HepG2 (cell line): ENCODE measurements around the gene HOXA7. TPM values are rescaled to one million over a fixed set of nuclear protein-coding genes. Genes with fewer than 3 reads are reported as not detected.

Experiments used
- ATAC-seq: fragments of 200-7000 bp; cut with Tn5 transposase; 3 replicates; pipeline ENCODE4 v1.9.1; 2020; ENCODE audit warnings: mild to moderate bottlenecking, moderate library complexity
- BruUV-seq: library from RNA; stranded (reverse); fragments of 400-500 nt; replicated peaks from 2 replicates; lab custom pipeline; 2021; lab: Mats Ljungman, UMichigan
- CTCF ChIA-PET: fragments of 300-600 bp; formaldehyde crosslinking; extraction: SDS; loops from one replicate; lab custom pipeline; 2021; ENCODE audit warnings: low total read pairs, inconsistent platforms, low intra/inter-chr PET ratio; lab: Yijun Ruan, JAX
- POLR2A ChIA-PET: fragments of 350-600 bp; sonication (Branson Sonifier 250); formaldehyde crosslinking; loops from one replicate; lab custom pipeline; 2020; ENCODE audit warnings: antibody characterized with exemption, inconsistent platforms; lab: Yijun Ruan, JAX
- DNase-seq: peaks from one replicate; pipeline ENCODE4 v3.0.0-alpha.2; 2015; ENCODE audit warnings: low spot score
- FAIRE-seq: peaks from 3 replicates; lab custom pipeline; 2011; peaks lifted over from hg19 to GRCh38; lab: Jason Lieb, UNC
- H2AFZ ChIP-seq: one replicate; pipeline ENCODE4 v1.6.1; 2011; ENCODE audit warnings: low read length, inconsistent platforms
- H3K27ac ChIP-seq: fragments of 300-600 bp; 3 replicates; pipeline ENCODE4 v1.8.0; 2011; ENCODE audit warnings: mixed run types, mild to moderate bottlenecking, mixed read lengths, low read length, inconsistent platforms; ENCODE audit not compliant: insufficient read depth; ENCODE audit errors: extremely low read length
- H3K27me3 ChIP-seq, 2 experiments: fragments of 200-600 bp in 1 of 2; 2 replicates in 1 of 2; 3 replicates in 1 of 2; pipeline versions ENCODE4 v1.6.0 to v1.8.0; 2011; ENCODE audit warnings: low read length in 2 of 2, mild to moderate bottlenecking in 2 of 2, moderate library complexity in 2 of 2, inconsistent platforms in 1 of 2; ENCODE audit not compliant: insufficient read depth in 2 of 2, control insufficient read depth in 1 of 2
- H3K36me3 ChIP-seq, 2 experiments: fragments of 200-600 bp in 1 of 2; replicated peaks in 1 of 2; 2 replicates in 1 of 2; 3 replicates in 1 of 2; pipeline versions ENCODE4 v1.5.1 to v1.8.0; 2011; ENCODE audit warnings: low read length in 2 of 2, inconsistent platforms in 1 of 2; ENCODE audit not compliant: insufficient read depth in 2 of 2, control insufficient read depth in 1 of 2
- H3K4me1 ChIP-seq: 2 replicates; pipeline ENCODE4 v1.5.1; 2012; ENCODE audit warnings: low read length, inconsistent platforms; ENCODE audit not compliant: insufficient read depth
- H3K4me2 ChIP-seq: 2 replicates; pipeline ENCODE4 v1.6.0; 2011; ENCODE audit warnings: low read depth, low read length, inconsistent platforms
- H3K4me3 ChIP-seq, 3 experiments: fragments of 200-600 bp in 1 of 3; sonication (generic), shearing (Covaris generic) in 1 of 3; replicated peaks in 1 of 3; 2 replicates each; pipeline ENCODE4 v1.5.1; 2011 to 2016; ENCODE audit warnings: low read length in 3 of 3, inconsistent platforms in 2 of 3, low read depth in 2 of 3, mild to moderate bottlenecking in 2 of 3, control low read depth in 1 of 3, mixed read lengths in 1 of 3; ENCODE audit not compliant: insufficient read depth in 1 of 3
- H3K79me2 ChIP-seq: one replicate; pipeline ENCODE4 v1.6.1; 2011; ENCODE audit warnings: low read length, inconsistent platforms; ENCODE audit not compliant: insufficient read depth
- H3K9ac ChIP-seq: 2 replicates; pipeline ENCODE4 v1.6.0; 2011; ENCODE audit warnings: mild to moderate bottlenecking, low read depth, low read length, inconsistent platforms; ENCODE audit not compliant: insufficient read depth
- H3K9me3 ChIP-seq: 2 replicates; pipeline ENCODE4 v1.5.1; 2012; ENCODE audit warnings: mild to moderate bottlenecking, low read length
- H4K20me1 ChIP-seq: 2 replicates; pipeline ENCODE4 v1.6.0; 2011; ENCODE audit warnings: inconsistent platforms, mild to moderate bottlenecking, low read length, moderate library complexity; ENCODE audit not compliant: insufficient read depth
- NR2F2 ChIP-seq: IDR thresholded peaks from 2 replicates; pipeline ENCODE4 v1.6.1; 2012; ENCODE audit warnings: low read depth, inconsistent platforms, borderline replicate concordance
- ZNF12 ChIP-seq: sonication (generic); formaldehyde crosslinking; IDR thresholded peaks from 2 replicates; pipeline ENCODE4 v1.5.0; 2020; ENCODE audit warnings: missing genetic modification reagents
- ZNF20 ChIP-seq: sonication (generic); formaldehyde crosslinking; IDR thresholded peaks from 2 replicates; pipeline ENCODE4 v1.4.0; 2020; ENCODE audit warnings: mild to moderate bottlenecking, moderate library complexity, missing genetic modification reagents
- ZNF234 ChIP-seq: sonication (generic); formaldehyde crosslinking; conservative IDR thresholded peaks from 2 replicates; pipeline ENCODE4 v1.5.1; 2020; ENCODE audit warnings: mild to moderate bottlenecking, missing genetic modification reagents
- WGBS: methylation state at CpG from one replicate; pipeline ENCODE4 v1.1.6; 2017; ENCODE audit warnings: low lambda C conversion rate; 5-methylcytosine and 5-hydroxymethylcytosine counted together
- in situ Hi-C: cut with HindIII; loops from 2 replicates; pipeline ENCODE4 v1.10.0; 2017; ENCODE audit warnings: low pct_unique_long_range_greater_than_20kb; ENCODE audit not compliant: extremely low pct_ligation_motif_present
- intact Hi-C: fragments of 100-400 bp; cut with micrococcal nuclease; formaldehyde crosslinking; loops from one replicate; pipeline ENCODE4 v1.10.0; 2022; ENCODE audit not compliant: unreplicated experiment
- polyA plus RNA-seq, 8 experiments: library from polyadenylated mRNA; depleted of rRNA in 3 of 8; stranded (reverse) in 7 of 8; unstranded in 1 of 8; fragments of >200 nt; fragmentation: Illumina TruSeq in 4 of 8; extraction: Trizol in 4 of 8; gene quantifications; 2 replicates each; pipeline versions ENCODE4 v1.2.1 to v1.2.3, GENCODE V29; 2011 to 2016; ENCODE audit warnings: low read depth in 4 of 8, missing spikeins in 1 of 8, mixed read lengths in 1 of 8; ENCODE audit not compliant: insufficient read depth in 1 of 8
- total RNA-seq, 5 experiments: library from RNA; depleted of rRNA; stranded (reverse); fragments of >200 nt; fragmentation: Illumina TruSeq; extraction: Trizol; gene quantifications; 2 replicates each; pipeline ENCODE4 v1.2.3, GENCODE V29; 2016; ENCODE audit warnings: low read depth in 1 of 5
- TF ChIP-seq, protein P1 (sequence below): sonication (generic); formaldehyde crosslinking; IDR thresholded peaks from 2 replicates; pipeline ENCODE4 v1.9.0; 2021; ENCODE audit warnings: missing genetic modification reagents, mild to moderate bottlenecking, borderline replicate concordance
- TF ChIP-seq, protein P2 (sequence below): sonication (generic); formaldehyde crosslinking; IDR thresholded peaks from 2 replicates; pipeline ENCODE4 v1.4.0; 2020; ENCODE audit warnings: low read depth, mild to moderate bottlenecking, missing genetic modification reagents
- TF ChIP-seq, protein P3 (sequence below): IDR thresholded peaks from 2 replicates; pipeline ENCODE4 v1.6.1; 2016; ENCODE audit warnings: missing compliant biosample characterization, missing genetic modification reagents, borderline replicate concordance
- TF ChIP-seq, protein P4 (sequence below): sonication (generic); formaldehyde crosslinking; IDR thresholded peaks from 2 replicates; pipeline ENCODE4 v1.4.0; 2020; ENCODE audit warnings: missing genetic modification reagents, borderline replicate concordance

Gene HOXA7
- total and polyA plus RNA-seq, 2 of the 13 experiments (the other 11 are each of a cell fraction or from before 2014, with no cell fraction given) = 0.05 TPM; not detected in 1

GRCh38 chr7:27203964-27204594 is 47.6 kb upstream of the HOXA7 start:
- H3K4me3 ChIP-seq = no peak overlapping the region

More at GRCh38 chr7:27203964-27204594, 47.6 kb upstream of the HOXA7 start:
- no peaks in the 10 kb centered on the region for H3K79me2 ChIP-seq
- H4K20me1 ChIP-seq = peaks cover 1% of the 10 kb centered on the region; the same call in 1 of the 2 replicates
- in situ Hi-C loops = loop anchor here (5.0 to 10.0 kb wide), 3 partner anchors 371 to 818 kb away; no protein-coding TSS in a partner anchor
- ChIA-PET CTCF (no interaction called here), POLR2A (no interaction called here)
- TF ChIP-seq, protein P1, sequence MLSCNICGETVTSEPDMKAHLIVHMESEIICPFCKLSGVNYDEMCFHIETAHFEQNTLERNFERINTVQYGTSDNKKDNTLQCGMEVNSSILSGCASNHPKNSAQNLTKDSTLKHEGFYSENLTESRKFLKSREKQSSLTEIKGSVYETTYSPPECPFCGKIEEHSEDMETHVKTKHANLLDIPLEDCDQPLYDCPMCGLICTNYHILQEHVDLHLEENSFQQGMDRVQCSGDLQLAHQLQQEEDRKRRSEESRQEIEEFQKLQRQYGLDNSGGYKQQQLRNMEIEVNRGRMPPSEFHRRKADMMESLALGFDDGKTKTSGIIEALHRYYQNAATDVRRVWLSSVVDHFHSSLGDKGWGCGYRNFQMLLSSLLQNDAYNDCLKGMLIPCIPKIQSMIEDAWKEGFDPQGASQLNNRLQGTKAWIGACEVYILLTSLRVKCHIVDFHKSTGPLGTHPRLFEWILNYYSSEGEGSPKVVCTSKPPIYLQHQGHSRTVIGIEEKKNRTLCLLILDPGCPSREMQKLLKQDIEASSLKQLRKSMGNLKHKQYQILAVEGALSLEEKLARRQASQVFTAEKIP = no peak
- TF ChIP-seq ZNF20 = no peak
- TF ChIP-seq, protein P2, sequence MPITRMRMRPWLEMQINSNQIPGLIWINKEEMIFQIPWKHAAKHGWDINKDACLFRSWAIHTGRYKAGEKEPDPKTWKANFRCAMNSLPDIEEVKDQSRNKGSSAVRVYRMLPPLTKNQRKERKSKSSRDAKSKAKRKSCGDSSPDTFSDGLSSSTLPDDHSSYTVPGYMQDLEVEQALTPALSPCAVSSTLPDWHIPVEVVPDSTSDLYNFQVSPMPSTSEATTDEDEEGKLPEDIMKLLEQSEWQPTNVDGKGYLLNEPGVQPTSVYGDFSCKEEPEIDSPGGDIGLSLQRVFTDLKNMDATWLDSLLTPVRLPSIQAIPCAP (CRISPR knock-in tag) = no peak
- TF ChIP-seq NR2F2 = no peak
- TF ChIP-seq, protein P3, sequence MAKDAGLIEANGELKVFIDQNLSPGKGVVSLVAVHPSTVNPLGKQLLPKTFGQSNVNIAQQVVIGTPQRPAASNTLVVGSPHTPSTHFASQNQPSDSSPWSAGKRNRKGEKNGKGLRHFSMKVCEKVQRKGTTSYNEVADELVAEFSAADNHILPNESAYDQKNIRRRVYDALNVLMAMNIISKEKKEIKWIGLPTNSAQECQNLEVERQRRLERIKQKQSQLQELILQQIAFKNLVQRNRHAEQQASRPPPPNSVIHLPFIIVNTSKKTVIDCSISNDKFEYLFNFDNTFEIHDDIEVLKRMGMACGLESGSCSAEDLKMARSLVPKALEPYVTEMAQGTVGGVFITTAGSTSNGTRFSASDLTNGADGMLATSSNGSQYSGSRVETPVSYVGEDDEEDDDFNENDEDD (CRISPR knock-in tag) = no peak
- no peak for TF ChIP-seq ZNF234 (CRISPR knock-in tag)
- TF ChIP-seq ZNF12 (CRISPR knock-in tag) = no peak
- TF ChIP-seq, protein P4, sequence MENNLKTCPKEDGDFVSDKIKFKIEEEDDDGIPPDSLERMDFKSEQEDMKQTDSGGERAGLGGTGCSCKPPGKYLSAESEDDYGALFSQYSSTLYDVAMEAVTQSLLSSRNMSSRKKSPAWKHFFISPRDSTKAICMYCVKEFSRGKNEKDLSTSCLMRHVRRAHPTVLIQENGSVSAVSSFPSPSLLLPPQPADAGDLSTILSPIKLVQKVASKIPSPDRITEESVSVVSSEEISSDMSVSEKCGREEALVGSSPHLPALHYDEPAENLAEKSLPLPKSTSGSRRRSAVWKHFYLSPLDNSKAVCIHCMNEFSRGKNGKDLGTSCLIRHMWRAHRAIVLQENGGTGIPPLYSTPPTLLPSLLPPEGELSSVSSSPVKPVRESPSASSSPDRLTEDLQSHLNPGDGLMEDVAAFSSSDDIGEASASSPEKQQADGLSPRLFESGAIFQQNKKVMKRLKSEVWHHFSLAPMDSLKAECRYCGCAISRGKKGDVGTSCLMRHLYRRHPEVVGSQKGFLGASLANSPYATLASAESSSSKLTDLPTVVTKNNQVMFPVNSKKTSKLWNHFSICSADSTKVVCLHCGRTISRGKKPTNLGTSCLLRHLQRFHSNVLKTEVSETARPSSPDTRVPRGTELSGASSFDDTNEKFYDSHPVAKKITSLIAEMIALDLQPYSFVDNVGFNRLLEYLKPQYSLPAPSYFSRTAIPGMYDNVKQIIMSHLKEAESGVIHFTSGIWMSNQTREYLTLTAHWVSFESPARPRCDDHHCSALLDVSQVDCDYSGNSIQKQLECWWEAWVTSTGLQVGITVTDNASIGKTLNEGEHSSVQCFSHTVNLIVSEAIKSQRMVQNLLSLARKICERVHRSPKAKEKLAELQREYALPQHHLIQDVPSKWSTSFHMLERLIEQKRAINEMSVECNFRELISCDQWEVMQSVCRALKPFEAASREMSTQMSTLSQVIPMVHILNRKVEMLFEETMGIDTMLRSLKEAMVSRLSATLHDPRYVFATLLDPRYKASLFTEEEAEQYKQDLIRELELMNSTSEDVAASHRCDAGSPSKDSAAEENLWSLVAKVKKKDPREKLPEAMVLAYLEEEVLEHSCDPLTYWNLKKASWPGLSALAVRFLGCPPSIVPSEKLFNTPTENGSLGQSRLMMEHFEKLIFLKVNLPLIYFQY = no peak
- BruUV-seq = no TSS peak
- no peaks in the 10 kb centered on the region for H3K36me3 ChIP-seq
- H3K4me1 ChIP-seq = peaks cover 23% of the 10 kb centered on the region
- WGBS = 13% methylated on average over 4 of the region's 4 CpGs
- no peaks in the 10 kb centered on the region for H3K9me3 ChIP-seq
- no peak overlapping the region for H3K9ac ChIP-seq
- ATAC-seq = no peak
- H3K27me3 ChIP-seq = peaks cover 15 to 83% of the 10 kb centered on the region in 2 experiments
- no peak overlapping the region for H2AFZ ChIP-seq
- H3K4me2 ChIP-seq = no peak overlapping the region
- intact Hi-C loops = no loop called here
- FAIRE-seq = no peak
- H3K27ac ChIP-seq = no peak overlapping the region
- no peak for DNase-seq
